Transverse colon (tissue), 4 donors: Measurements from ENCODE around the gene HLA-DQB2. TPM values are rescaled to one million over a fixed set of nuclear protein-coding genes. Genes with fewer than 3 reads are reported as not detected.
"Not testable (repeated sequence)": the region's sequence is repeated elsewhere in the genome, so short reads cannot be mapped to it uniquely, and the experiment has no call there.

Experiments
- DNase-seq: peaks from one replicate; pipeline ENCODE4 v3.0.0-alpha.2; 2019
- H3K27ac ChIP-seq, 4 donors: fragments of 200-600 bp; sonication (generic); 2 replicates each; pipeline ENCODE4 v1.5.1; 2016 to 2018; ENCODE audit warnings: inconsistent platforms in 4 of 4
- H3K27me3 ChIP-seq: fragments of 200-600 bp; sonication (generic); 2 replicates; pipeline ENCODE4 v1.5.1; 2017; ENCODE audit warnings: inconsistent platforms
- H3K36me3 ChIP-seq, 4 donors: fragments of 200-600 bp; sonication (generic); 2 replicates each; pipeline ENCODE4 v1.5.1; 2017 to 2019; ENCODE audit warnings: inconsistent platforms in 4 of 4
- H3K4me1 ChIP-seq, 4 donors: fragments of 200-600 bp; sonication (generic); 2 replicates each; pipeline ENCODE4 v1.5.1; 2017 to 2020; ENCODE audit warnings: inconsistent platforms in 4 of 4
- H3K4me3 ChIP-seq, 4 donors: fragments of 200-600 bp; sonication (generic); 1 replicate in 1 of 4; 2 replicates in 3 of 4; pipeline versions ENCODE4 v1.5.1 to v1.6.1; 2017 to 2019; ENCODE audit warnings: inconsistent platforms in 4 of 4
- H3K9me3 ChIP-seq, 2 donors: fragments of 200-600 bp; sonication (generic); 2 replicates each; pipeline ENCODE4 v1.5.1; 2017 to 2019; ENCODE audit warnings: inconsistent platforms in 2 of 2
- EP300 ChIP-seq: sonication (generic); formaldehyde crosslinking; IDR thresholded peaks from one replicate; pipeline ENCODE4 v1.6.1; 2017; ENCODE audit warnings: antibody characterized with exemption, low read depth
- POLR2A ChIP-seq: fragments of 450-650 bp; IDR thresholded peaks from one replicate; pipeline ENCODE4 v1.6.1; 2016; ENCODE audit warnings: antibody characterized with exemption, mild to moderate bottlenecking, moderate library complexity
- POLR2AphosphoS5 ChIP-seq, 3 donors: sonication (generic); formaldehyde crosslinking; IDR thresholded peaks; one replicate each; pipeline ENCODE4 v1.6.1; 2016; ENCODE audit warnings: antibody characterized with exemption in 3 of 3
- WGBS, 2 donors: methylation state at CpG; one replicate each; pipeline ENCODE4 v1.1.5; 2018; ENCODE audit warnings: low coverage in 1 of 2; 5-methylcytosine and 5-hydroxymethylcytosine counted together
- in situ Hi-C, 4 donors: fragments of 200-750 bp; cut with MboI; loops; one replicate each; pipeline versions ENCODE4 v1.15.0 to v1.15.1; 2017; ENCODE audit warnings: low sequenced_read_pairs in 3 of 4, low pct_ligation_motif_present in 1 of 4, low pct_unique_long_range_greater_than_20kb in 1 of 4
- intact Hi-C: fragments of 100-400 bp; cut with DNase I; formaldehyde crosslinking; loops from one replicate; pipeline ENCODE4 v1.15.1; 2023; ENCODE audit warnings: low total_unique reads
- total RNA-seq, 4 donors: library from RNA; depleted of rRNA; stranded (reverse); fragments of >200 nt; gene quantifications; one replicate each; pipeline ENCODE4 v1.1.0, GENCODE V29; 2016
- TF ChIP-seq, protein P1 (sequence below), 5 experiments: fragments of 200-600 bp in 3 of 5; fragments of 450-650 bp in 2 of 5; sonication (generic) in 3 of 5; IDR thresholded peaks; 1 replicate in 2 of 5; 2 replicates in 3 of 5; pipeline ENCODE4 v1.5.1; 2016 to 2017; ENCODE audit warnings: antibody characterized with exemption in 5 of 5, inconsistent platforms in 3 of 5, mild to moderate bottlenecking in 2 of 5, moderate library complexity in 1 of 5

Gene HLA-DQB2
- under 1 TPM in 2 of 4 donors, not detected in 2; 0.27 to 0.32 TPM for total RNA-seq

DNA sequence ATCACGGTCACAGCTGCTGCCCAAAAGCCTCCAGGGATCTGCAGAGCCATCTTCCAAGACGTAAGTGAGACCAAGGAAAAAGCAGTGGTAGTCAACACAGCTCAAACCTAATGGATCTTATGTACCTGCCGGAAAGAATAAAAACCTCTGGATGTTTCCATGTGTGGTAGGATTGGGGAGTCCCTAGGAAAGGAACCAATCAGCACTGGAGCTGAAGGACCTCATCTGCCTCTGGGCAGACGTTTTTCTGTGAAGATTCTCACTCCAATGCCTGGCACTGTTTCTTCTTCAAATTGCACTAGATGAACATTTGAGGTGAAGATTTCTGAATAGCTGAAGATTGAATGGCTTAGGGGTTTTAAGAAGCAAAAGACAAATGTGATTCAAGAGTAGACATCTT, at the start of gene HLA-DQB2:
Gene HLA-DQB2 (minus strand): TSS at position 112 of the 400 bp plus-strand sequence. CDS start 62 bp downstream, at position 50.
- WGBS, 2 donors, result 34 to 53% methylated on average over 2 to 4 of the region's 4 CpGs
- TF ChIP-seq POLR2AphosphoS5 (IDR thresholded peaks at IDR 0.05), result no peak
- TF ChIP-seq, protein P1, sequence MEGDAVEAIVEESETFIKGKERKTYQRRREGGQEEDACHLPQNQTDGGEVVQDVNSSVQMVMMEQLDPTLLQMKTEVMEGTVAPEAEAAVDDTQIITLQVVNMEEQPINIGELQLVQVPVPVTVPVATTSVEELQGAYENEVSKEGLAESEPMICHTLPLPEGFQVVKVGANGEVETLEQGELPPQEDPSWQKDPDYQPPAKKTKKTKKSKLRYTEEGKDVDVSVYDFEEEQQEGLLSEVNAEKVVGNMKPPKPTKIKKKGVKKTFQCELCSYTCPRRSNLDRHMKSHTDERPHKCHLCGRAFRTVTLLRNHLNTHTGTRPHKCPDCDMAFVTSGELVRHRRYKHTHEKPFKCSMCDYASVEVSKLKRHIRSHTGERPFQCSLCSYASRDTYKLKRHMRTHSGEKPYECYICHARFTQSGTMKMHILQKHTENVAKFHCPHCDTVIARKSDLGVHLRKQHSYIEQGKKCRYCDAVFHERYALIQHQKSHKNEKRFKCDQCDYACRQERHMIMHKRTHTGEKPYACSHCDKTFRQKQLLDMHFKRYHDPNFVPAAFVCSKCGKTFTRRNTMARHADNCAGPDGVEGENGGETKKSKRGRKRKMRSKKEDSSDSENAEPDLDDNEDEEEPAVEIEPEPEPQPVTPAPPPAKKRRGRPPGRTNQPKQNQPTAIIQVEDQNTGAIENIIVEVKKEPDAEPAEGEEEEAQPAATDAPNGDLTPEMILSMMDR (IDR thresholded peaks at IDR 0.05), result no peak
- Histone ChIP-seq H3K36me3 (no peaks in the 10 kb centered on the region), H3K4me3 (no peak within 1 kb of the TSS), H3K4me1 (no peaks in the 10 kb centered on the region), H3K27me3 (peaks cover 15% of the 10 kb centered on the region), H3K27ac (no peak within 1 kb of the TSS), H3K9me3 (no peaks in the 10 kb centered on the region)
- in situ Hi-C loops, result loop anchor here in 3 of 4 donors (5.0 kb wide), 1 partner anchor 101 kb away; no protein-coding TSS in a partner anchor
- intact Hi-C loops, result no loop called here
- no peak for DNase-seq

DNA sequence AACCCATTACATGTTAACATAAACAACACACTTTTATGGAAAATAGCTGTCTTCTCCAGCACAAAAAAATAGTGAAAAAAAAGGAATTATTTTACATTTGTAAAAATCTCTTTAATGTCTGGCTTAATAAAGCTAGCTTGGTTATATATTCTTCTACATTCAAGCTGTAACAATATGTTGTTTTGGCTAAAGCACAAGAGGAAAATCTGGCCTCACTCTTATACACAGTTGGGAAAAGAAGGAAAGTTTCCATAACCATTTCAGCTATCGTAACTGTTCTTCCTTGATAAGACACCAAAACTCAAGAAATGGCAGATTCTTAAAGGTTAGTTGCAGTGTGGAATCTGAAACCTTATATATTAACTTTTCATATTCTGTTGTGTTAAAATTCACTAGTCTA, 45.8 kb upstream of the HLA-DQB2 start:
- intact Hi-C loops, result no loop called here

DNA sequence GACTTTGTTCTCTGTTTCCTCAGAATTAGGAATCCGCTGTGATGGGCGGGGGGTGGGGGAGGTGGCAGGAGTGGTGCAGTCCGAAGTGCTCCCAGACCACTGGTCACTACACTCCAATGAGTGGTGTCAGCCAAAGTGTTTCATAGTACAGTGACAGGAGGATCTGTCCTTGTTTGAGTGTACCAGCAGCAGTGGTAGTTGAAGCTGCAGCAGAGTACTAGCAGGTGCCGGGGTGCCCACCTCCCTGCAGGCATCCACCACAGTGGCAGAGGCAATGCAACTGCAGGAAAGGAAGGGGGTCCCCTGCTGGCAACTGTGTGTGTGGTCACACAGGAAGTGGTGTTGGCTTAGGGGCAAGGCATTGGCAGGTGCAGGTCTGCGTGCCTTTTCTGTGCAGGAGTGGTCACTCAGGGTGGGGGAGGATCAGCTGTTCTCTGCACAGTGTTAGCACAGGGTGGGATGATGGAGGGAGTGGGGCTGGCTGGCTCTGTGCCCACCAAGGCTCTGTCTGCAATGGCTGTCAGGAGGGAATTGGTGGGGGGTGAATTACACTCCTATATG, 43.8 kb upstream of the HLA-DQB2 start:
- 87% methylated on average over 5 of the region's 5 CpGs; no CpG with 5 or more reads in 1 of the 2 donors for WGBS, 2 donors
- TF ChIP-seq EP300, result no peak
- TF ChIP-seq POLR2A, result no peak
- TF ChIP-seq, protein P1 (IDR thresholded peaks at IDR 0.05), result no peak
- TF ChIP-seq POLR2AphosphoS5 (IDR thresholded peaks at IDR 0.05), result no peak
- in situ Hi-C loops (no loop called here), intact Hi-C loops (no loop called here)
- Histone ChIP-seq H3K4me1 (no peaks in the 10 kb centered on the region), H3K9me3 (no peaks in the 10 kb centered on the region), H3K4me3 (no peak overlapping the region), H3K27me3 (peaks cover 36% of the 10 kb centered on the region), H3K36me3 (no peaks in the 10 kb centered on the region), H3K27ac (no peak overlapping the region)
- DNase-seq, result no peak

More for the DNA sequence above, 45.8 kb upstream of the HLA-DQB2 start:
- Histone ChIP-seq H3K4me3 (no peak overlapping the region), H3K36me3 (no peaks in the 10 kb centered on the region), H3K27me3 (peaks cover 19% of the 10 kb centered on the region), H3K27ac (no peak overlapping the region), H3K9me3 (no peaks in the 10 kb centered on the region), H3K4me1 (no peaks in the 10 kb centered on the region)
- in situ Hi-C loops, result no loop called here
- no peak for TF ChIP-seq POLR2AphosphoS5 (IDR thresholded peaks at IDR 0.05)
- no peak for DNase-seq
- WGBS, 2 donors, result 13 to 42% methylated on average over 1 of the region's 1 CpG

DNA sequence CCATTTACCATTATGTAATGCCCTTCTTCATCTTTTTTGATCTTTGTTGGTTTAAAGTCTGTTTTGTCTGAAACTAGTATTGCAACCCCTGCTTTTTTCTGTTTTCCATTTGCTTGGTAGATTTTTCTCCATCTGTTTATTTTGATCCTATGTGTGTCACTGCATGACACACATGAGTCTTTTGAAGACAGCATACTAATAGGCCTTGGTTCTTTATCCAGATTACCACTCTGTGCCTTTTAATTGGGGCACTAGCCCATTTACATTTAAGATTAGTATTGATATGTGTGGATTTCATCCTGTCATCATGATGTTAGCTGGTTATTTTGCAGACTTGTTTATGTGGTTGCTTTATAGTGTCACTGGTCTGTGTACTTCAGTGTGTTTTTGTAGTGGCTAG, 42.1 kb upstream of the HLA-DQB2 start:
- DNase-seq, in situ Hi-C loops, intact Hi-C loops, H3K36me3 ChIP-seq, H3K27ac ChIP-seq, H3K9me3 ChIP-seq, H3K4me3 ChIP-seq, H3K4me1 ChIP-seq: not testable (repeated sequence)
- H3K27me3 ChIP-seq, result peaks cover 52% of the 10 kb centered on the region

DNA sequence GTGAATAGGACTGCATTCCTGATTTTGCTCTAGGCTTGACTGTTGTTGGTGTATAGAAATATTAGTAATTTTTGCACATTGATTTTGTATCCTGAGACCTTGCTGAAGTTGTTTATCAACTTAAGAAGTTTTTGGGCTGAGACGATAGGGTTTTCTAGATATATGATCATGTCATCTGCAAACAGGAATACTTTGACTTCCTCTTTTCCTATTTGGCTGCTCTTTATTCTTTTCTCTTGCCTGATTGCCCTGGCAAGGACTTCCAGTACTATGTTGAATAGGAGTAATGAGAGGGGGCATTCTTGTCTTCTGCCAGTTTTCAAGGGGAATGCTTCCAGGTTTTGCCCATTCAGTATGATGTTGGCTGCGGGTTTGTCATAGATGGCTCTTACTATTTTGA, 40.1 kb upstream of the HLA-DQB2 start:
- Histone ChIP-seq H3K27me3 (peaks cover 70% of the 10 kb centered on the region), H3K36me3 (no peaks in the 10 kb centered on the region), H3K9me3 (peaks cover 0 to 4% of the 10 kb centered on the region in 2 donors), H3K27ac (no peak overlapping the region), H3K4me1 (no peaks in the 10 kb centered on the region), H3K4me3 (no peak overlapping the region)
- WGBS, 2 donors, result 67 to 80% methylated on average over 2 of the region's 2 CpGs
- in situ Hi-C loops (no loop called here), intact Hi-C loops (no loop called here)
- TF ChIP-seq EP300 (no peak), POLR2A (no peak), POLR2AphosphoS5 (IDR thresholded peaks at IDR 0.05) (no peak)
- TF ChIP-seq, protein P1 (IDR thresholded peaks at IDR 0.05), result no peak
- no peak for DNase-seq
